Peyer's patch (tissue), 4 donors: ENCODE results near the gene SMIM38. TPM values are rescaled to one million over a fixed set of nuclear protein-coding genes. Genes with fewer than 3 reads are reported as not detected.

ENCODE experiments used
- DNase-seq, 3 donors: peaks; one replicate each; pipeline ENCODE4 v3.0.0-alpha.2; 2017 to 2019
- H3K27ac ChIP-seq, 4 donors: fragments of 200-600 bp; sonication (generic); one replicate each; pipeline ENCODE4 v1.5.1; 2016 to 2019
- H3K27me3 ChIP-seq, 2 donors: fragments of 200-600 bp; sonication (generic); one replicate each; pipeline ENCODE4 v1.5.1; 2019
- H3K36me3 ChIP-seq, 3 donors: fragments of 200-600 bp; sonication (generic); one replicate each; pipeline ENCODE4 v1.5.1; 2016 to 2019
- H3K4me1 ChIP-seq, 4 donors: fragments of 200-600 bp; sonication (generic); one replicate each; pipeline ENCODE4 v1.5.1; 2016 to 2019
- H3K4me3 ChIP-seq, 4 donors: fragments of 200-600 bp; sonication (generic); 1 replicate in 3 of 4; 2 replicates in 1 of 4; pipeline ENCODE4 v1.5.1; 2016 to 2019; ENCODE audit warnings: mild to moderate bottlenecking in 1 of 4
- H3K9me3 ChIP-seq, 4 donors: fragments of 200-600 bp; sonication (generic); one replicate each; pipeline ENCODE4 v1.5.1; 2016 to 2019; ENCODE audit warnings: mild to moderate bottlenecking in 1 of 4
- CTCF ChIP-seq, 6 experiments: fragments of 450-650 bp in 4 of 6; fragments of 200-600 bp in 2 of 6; sonication (generic) in 1 of 6; IDR thresholded peaks; one replicate each; pipeline ENCODE4 v1.5.1; 2017 to 2019; ENCODE audit warnings: antibody characterized with exemption in 6 of 6, mild to moderate bottlenecking in 3 of 6, moderate library complexity in 1 of 6
- POLR2A ChIP-seq, 2 donors: fragments of 450-650 bp; IDR thresholded peaks; one replicate each; pipeline ENCODE4 v1.5.1; 2017; ENCODE audit warnings: antibody characterized with exemption in 2 of 2, mild to moderate bottlenecking in 2 of 2, moderate library complexity in 2 of 2
- total RNA-seq, 4 donors: library from RNA; depleted of rRNA; stranded (reverse); fragments of >200 nt; gene quantifications; one replicate each; pipeline ENCODE4 v1.1.0, GENCODE V29; 2016

SMIM38 gene
- total RNA-seq, 4 donors from 2014 or later = 0.95 to 2.8 TPM; not detected in 2

- H3K27me3 ChIP-seq = no peaks in the 10 kb centered on the region
- no peak overlapping the region for H3K27ac ChIP-seq
- H3K4me1 ChIP-seq = peaks cover 0 to 12% (median 0%) of the 10 kb centered on the region in 4 donors
- H3K4me3 ChIP-seq = no peak overlapping the region
- no peak for DNase-seq
- TF ChIP-seq CTCF (IDR thresholded peaks at IDR 0.05) = no peak
- H3K9me3 ChIP-seq = no peaks in the 10 kb centered on the region
- H3K36me3 ChIP-seq = no peaks in the 10 kb centered on the region
Observed at GRCh38 chr11:69113646-69114340, 41.9 kb upstream of the SMIM38 start.

GRCh38 chr11:69114362-69114761 lies 41.4 kb upstream of the SMIM38 start:
- Histone ChIP-seq H3K36me3 (no peaks in the 10 kb centered on the region), H3K4me3 (no peak overlapping the region), H3K4me1 (peaks cover 0 to 12% (median 0%) of the 10 kb centered on the region in 4 donors), H3K9me3 (no peaks in the 10 kb centered on the region), H3K27me3 (no peaks in the 10 kb centered on the region), H3K27ac (no peak overlapping the region)
- TF ChIP-seq POLR2A (IDR thresholded peaks at IDR 0.05) (no peak), CTCF (IDR thresholded peaks at IDR 0.05) (no peak)
- no peak for DNase-seq

GRCh38 chr11:69114811-69115523 lies 40.8 kb upstream of the SMIM38 start:
- TF ChIP-seq POLR2A (IDR thresholded peaks at IDR 0.05) (no peak), CTCF (IDR thresholded peaks at IDR 0.05) (no peak)
- H3K27me3 ChIP-seq = no peaks in the 10 kb centered on the region
- peaks cover 0 to 12% (median 0%) of the 10 kb centered on the region in 4 donors for H3K4me1 ChIP-seq
- H3K36me3 ChIP-seq = no peaks in the 10 kb centered on the region
- no peak for DNase-seq
- no peak overlapping the region for H3K4me3 ChIP-seq
- no peak overlapping the region for H3K27ac ChIP-seq
- H3K9me3 ChIP-seq = no peaks in the 10 kb centered on the region

- Histone ChIP-seq H3K9me3 (no peaks in the 10 kb centered on the region), H3K4me3 (no peak overlapping the region), H3K27me3 (no peaks in the 10 kb centered on the region), H3K27ac (no peak overlapping the region), H3K4me1 (peaks cover 0 to 12% (median 0%) of the 10 kb centered on the region in 4 donors), H3K36me3 (no peaks in the 10 kb centered on the region)
- TF ChIP-seq POLR2A (IDR thresholded peaks at IDR 0.05) = no peak
- DNase-seq = no peak
Observed at GRCh38 chr11:69115586-69116560, 39.9 kb upstream of the SMIM38 start.

GRCh38 chr11:69116671-69117070 lies 39.1 kb upstream of the SMIM38 start:
- Histone ChIP-seq H3K9me3 (no peaks in the 10 kb centered on the region), H3K27ac (no peak overlapping the region), H3K4me1 (peaks cover 0 to 12% (median 0%) of the 10 kb centered on the region in 4 donors), H3K4me3 (no peak overlapping the region), H3K27me3 (no peaks in the 10 kb centered on the region), H3K36me3 (no peaks in the 10 kb centered on the region)
- peak in 1 of 3 donors; percentile 22 for DNase-seq
- TF ChIP-seq CTCF (IDR thresholded peaks at IDR 0.05) (no peak), POLR2A (IDR thresholded peaks at IDR 0.05) (no peak)
